NCI-H1436 (cell line): Measurements from ENCODE around the gene RIOK2.
A peak's percentile ranks its signal among the peaks of the same experiment; 100 is the strongest.
"Not testable (repeated sequence)": the region's sequence is repeated elsewhere in the genome, so short reads cannot be mapped to it uniquely, and the experiment has no call there.

ENCODE experiments used
- DNase-seq: peaks from one replicate; lab custom pipeline; 2025; lab: John Stamatoyannopoulos, UW

The RIOK2 gene

DNA sequence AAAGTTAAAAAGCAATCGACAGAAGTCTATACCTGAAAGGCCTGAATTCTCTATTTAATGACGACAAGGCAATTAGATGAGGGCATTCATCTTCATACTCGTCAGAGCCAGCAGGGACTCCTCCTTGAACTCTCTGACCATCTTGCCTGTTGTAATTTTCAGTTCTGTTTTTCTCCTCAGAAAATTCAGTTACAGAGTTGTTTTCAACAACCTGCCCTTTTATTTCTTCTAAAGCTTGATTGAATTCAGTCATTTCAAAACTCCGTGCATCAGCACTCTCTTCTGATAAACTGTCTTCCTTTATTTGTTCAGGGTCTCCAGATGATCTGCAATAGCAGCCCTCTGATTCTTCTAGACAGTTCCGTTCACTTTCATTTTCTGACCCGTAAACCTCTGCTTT lies 15.6 kb downstream of the RIOK2 start:
- DNase-seq: no peak

DNA sequence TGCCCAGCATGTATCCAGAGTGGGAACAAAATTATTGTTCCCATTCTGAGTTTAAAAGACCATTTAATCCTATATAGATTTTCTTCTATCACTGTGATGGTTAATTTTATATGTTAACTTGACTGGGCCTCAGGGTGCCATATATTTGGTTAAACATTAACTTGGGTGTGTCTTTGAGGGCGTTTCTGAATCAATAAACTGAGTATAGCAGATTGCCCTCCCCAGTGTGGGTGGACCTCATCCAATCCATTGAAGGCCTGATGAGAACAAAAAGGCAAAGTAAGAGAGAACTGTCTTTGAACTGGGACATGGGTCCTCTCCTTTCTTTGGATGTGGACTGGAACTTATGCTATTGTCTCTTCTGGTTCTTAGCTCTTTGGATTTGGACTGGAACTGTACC lies 17.3 kb downstream of the RIOK2 start:
- no peak for DNase-seq

DNA sequence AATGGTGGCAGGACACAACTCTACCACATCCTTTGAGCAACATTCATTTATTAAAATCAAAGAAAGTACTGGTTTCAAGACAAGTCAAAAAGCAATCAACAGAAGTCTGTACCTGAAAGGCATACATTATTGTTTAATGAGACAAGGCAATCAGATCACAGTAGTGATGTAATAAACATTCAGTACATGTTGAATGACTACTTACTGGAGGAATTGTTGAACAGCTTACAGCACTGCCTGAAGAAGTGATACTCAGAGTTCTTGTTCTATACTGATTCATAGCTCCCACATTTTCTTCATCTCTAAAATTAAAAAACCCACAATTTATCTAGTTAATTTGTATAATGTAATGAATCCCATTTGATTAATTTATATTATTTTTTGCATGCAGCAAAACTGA lies 18.2 kb downstream of the RIOK2 start:
- no peak for DNase-seq

DNA sequence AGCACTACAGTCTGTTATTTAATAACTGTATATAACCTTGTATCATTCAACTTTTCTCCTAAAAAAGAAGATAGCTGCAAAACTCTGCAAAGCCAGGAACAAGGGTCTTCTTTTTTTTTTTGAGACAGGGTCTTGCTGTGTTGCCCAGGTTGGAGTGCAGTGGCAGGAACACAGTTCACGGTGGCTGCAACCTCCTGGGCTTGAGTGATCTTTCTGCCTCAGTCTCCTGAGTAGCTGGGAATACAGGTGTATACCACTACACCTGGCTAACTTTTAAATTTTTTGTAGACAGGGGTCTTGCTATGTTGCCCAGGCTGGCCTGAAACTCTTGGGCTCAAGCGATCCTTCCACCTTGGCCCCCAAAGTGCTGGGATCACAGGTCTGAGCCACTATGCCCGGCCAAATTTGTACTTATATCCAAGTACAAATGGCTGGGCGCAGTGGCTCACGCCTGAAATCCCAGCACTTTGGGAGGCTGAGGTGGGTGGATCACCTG lies 19.2 kb downstream of the RIOK2 start:
- DNase-seq: no peak

DNA sequence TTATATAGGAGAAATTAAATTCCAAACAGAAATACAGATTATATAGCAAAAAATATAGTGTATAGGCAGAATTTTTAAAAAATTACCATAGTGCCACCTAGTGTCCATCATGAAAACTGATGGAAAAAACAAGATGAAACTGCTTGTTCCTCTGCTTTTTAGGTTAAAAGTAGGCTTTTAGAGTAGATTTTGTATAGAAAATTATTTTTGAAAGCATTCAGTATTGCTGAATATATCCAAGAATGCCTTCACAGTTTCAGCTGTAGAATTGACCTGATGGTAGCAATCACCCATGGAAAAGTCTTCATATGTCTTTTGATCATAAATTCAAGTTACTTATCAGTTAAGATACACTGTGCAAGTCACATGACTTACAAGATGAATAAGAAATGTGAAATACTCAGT lies 19.7 kb downstream of the RIOK2 start:
- DNase-seq: no peak

DNA sequence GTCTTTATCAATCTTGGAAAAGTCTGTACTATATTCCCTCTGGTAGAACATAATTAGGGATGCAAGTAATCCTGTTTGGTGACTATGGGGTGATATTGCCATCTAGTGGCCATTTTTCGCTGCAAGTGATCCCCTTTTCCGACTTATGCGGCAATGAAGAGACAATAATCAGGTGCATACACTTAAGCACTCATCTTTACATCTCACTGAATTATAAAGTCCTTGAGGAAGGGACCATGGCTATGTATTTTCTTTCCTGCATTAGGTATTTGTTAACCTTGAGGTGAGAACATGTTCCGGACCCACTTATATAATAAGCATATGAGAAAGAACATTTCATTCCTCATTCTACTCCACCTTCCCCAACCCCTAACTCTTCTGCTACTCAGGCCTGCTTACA lies 21.0 kb downstream of the RIOK2 start:
- peak; percentile 67 for DNase-seq

DNA sequence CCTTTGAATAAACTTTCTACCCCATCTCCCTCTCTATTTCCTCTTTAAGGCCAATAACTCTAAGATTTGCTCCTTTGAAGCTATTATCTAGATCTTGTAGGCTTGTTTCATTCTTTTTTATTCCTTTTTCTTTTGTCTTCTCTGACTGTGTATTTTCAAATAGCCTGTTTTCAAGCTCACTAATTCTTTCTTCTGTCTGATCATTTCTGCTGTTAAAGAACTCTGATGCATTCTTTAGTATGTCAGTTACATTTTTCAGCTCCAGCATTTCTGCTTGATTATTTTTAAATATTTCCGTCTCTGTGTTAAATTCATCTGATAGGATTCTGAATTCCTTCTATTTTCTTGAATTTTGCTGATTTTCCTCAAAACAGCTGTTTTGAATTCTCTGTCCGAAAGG lies 25.4 kb downstream of the RIOK2 start:
- no peak for DNase-seq

DNA sequence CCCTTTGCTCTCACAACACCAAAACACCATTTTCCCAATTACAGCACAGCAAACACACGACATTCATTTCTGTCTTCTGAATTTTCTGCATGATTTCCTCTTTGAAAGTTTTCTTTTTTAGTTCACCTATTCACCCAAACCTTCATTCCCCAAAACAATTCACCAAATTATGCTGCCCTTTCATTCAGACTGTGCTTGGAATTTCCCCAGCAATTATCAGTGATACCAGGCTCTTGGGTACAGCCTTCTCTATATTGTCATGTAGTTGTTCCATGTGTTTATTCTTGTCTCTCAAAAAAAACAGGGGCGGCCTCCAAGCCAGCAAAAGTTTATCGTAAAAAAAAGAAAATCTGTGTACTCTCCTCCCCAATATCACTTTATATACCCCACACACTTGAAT lies 31.7 kb downstream of the RIOK2 start:
- DNase-seq: no peak

DNA sequence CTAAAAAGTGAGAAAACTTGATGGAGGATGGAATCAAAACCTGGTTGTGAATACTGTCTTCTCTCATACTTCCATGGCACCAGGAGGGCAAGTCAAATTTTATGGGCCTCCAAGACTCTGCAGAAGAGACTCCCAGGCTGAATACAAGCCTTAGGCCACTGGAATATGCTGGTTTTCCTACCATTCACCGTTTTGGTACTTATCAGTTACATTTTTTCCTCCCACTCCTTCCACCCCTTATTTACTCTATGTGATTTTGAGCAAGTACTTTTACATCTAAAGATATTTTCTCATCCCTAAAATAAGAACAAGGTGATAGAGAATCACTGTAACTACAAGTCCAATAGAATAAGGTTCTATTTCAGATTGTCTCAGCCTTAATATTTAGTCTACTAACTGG lies 32.6 kb downstream of the RIOK2 start:
- no peak for DNase-seq

DNA sequence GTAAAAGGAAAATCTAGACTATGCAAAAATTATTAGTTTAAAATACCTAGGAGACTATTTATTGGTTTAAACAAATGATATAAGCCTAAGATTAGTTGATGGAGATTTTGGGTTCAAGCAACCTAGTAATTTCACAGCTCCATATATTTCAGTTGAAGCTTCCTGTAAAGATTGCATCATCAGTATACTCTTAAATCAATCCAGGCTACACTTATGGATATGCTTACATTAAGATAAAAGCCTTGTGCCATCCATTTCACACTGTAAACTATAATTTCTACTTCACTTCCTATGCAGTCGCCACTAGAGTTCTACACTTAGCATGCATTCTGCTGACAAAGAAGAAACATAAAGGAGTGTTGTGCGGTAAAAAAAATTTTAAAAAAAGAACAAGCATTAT lies 33.3 kb downstream of the RIOK2 start:
- no peak for DNase-seq

DNA sequence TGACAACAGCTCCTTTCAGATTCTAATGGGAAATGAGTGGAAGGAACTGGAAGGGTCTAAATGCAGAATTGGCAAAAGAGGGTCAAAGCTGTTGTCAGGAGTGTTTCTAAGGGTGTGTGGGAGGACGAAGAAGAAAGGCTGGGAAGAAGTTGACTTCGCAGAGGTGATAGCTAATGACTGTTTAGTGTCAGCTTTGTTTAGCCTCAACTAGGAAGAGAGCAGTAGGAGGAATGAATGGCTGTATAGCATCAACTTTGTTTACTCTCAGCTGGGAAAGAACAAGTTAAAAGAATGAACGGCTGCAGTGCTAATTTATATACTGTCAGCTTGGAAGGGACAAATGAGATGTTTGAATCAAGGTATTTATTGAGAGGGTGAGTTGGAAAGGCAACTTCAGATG lies 34.8 kb downstream of the RIOK2 start:
- no peak for DNase-seq

DNA sequence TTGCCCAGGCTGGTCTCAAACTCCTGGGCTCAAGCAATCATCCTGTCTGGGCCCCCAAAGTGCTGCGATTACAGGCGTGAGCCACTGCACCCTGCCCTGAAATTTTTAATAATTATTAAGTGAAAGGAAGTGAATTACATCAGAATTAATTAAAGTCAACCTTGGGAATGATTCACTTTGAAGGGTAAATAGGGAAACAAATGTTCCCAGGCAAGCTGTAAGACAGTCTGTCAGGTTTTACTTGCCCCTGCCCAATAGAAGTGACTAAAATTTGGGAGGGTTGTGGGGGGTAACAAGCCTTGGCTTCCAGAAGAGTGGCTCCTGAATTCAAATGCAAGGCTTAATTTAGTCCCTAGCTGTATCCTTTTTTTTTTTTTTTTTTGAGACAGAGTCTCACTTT lies 39.3 kb downstream of the RIOK2 start:
- DNase-seq: no peak

DNA sequence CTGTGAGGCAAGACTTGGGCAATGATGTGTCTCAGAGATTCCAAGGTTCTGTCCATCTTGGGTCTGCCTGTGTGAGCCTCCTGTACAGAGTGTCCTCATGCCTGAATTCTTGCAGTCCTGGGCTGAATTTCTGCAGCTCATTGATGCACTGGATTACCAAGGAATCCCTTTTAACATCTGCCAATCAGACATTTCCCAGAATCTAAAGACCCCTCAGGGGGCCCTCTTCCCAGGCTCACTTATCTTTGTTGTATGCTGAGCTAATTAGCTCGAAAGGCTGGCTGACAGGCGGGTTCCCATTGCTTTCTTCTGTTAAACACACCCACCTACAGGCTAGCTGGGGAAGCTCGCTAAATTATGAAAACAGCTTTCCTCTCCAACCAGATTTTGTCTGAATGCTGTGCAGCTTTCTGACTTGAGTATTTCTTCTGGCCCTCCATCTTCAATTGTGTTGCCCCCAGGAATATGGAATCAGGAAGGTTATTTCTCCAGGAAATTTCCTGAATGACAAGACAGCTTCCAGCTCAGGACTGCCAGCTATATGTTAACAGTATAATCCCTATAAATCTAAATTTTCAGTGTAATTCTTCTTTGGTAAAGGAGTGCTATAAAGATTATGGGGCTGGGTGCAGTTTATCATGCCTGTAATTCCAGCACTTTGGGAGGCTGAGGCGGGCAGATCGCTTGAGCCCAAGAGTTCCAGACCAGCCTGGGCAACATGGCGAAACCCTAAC lies 40.4 kb downstream of the RIOK2 start, which contains the start of gene LIX1:
TSS of gene LIX1 (minus strand) at position 91 of the 734 bp plus-strand sequence. CDS start at position 56, 35 bp downstream.
- peak; percentile 62 for DNase-seq

DNA sequence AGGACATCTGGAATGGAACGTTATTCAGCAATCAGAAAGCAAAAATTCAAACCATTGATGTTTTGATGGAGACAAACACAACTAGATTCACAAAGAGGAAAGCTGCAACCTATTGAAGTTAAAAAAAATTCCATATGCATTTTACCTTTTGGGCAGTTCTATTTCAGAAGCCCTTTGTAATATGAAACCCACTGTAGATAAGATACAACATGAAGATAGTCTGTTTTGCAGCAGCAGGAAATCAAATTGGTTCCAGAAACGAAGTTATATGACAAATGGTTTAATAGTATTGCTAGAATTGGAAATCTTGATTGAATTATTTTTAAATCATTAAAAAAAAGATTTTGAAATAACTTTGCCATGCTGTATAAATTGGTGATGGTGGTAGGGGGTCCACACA lies 41.5 kb downstream of the RIOK2 start:
- DNase-seq: no peak

DNA sequence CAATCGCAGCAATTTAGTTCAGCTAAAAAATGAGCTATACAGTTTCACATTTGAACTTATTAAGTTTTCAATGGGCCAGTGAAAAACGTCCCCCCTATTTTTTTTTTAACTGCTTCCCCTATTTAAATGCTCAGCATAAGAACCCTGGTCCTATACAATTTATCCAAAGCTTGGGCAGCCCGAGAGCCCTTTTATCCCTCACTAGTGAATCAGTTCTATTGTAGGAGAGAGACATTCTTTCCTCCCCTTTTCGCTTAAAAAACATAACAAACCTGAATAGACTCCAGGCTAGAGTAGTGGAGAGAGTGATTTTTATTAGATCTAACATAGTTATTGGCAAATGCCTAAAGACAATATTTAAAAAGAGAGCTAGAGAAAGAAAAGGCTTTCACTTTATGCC lies 42.0 kb downstream of the RIOK2 start:
- DNase-seq: no peak

DNA sequence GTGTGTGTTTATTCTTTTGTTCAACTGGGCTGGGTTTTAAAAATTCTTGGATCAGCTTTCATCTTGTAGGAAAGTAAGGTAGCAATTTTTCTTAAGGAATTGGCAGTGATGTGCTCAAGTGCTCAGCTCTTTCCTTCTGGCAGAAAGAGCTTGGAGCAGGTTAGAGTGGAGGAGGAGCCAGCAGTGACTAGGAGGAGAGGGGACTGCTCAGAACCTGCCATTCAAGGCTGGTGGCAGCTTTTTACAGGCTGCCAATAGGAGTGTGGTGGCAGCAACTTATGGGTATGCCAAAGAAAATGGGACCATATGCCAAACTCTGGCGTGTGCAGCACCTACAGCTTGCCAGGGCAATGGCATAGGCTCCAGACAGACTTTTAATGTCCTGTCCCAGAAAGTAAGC lies 42.8 kb downstream of the RIOK2 start:
- DNase-seq: not testable (repeated sequence)

DNA sequence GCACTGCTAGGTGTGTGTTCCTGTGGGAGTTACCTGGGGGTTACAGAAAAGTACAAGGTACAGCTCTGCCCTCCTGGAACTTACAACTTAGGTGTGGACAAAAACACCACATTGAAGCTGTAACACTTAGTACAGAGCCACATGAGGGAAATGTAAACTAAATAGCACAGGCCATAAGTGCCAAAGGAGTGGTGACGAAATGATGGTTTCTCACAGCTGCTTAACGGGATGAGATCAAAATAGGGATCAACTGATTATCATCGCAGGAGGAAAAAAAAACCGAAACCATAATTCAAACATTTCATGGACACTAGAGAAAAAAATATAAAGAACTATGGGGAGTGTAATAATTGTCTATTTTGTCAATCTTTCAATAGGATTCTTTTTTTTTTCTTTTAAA lies 46.6 kb downstream of the RIOK2 start:
- no peak for DNase-seq

DNA sequence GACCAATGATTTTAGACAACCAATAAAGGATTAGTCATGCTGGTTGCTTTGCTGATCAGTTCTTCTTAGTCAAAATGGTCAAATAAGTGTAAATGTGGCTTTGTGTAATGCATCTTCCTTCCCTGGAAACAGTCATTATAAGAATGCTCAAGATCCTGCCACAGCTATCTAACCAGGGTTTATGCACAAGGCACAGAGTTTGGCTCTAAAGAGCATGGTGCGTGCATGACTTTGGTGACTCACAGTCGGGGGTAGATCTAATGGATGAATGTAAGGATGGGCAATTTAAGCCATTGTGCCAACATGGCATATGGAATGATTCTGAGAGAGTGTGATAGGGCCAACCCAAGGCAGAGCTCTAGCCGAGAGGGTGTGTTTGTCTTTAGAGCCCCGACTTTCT lies 47.2 kb downstream of the RIOK2 start:
- no peak for DNase-seq

DNA sequence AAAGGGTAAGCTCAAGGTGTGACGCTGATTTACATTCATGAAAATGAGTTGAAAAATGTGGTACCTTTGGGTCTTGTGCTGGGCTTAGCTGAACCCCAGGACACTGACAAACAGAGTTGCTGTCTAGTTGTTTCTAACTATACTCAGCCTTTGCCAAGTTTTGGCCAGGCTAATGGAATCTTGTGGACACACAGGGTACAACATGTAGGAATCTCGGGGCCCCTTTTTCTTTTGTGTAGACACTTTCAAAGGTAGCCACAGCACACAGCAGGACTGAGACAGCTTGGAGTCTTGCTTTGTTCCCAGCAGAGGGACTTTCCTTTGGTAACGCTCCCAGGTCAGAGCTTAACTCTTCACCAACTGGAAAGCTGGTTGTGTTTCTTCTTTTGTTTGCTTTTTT lies 48.4 kb downstream of the RIOK2 start:
- DNase-seq: no peak

DNA sequence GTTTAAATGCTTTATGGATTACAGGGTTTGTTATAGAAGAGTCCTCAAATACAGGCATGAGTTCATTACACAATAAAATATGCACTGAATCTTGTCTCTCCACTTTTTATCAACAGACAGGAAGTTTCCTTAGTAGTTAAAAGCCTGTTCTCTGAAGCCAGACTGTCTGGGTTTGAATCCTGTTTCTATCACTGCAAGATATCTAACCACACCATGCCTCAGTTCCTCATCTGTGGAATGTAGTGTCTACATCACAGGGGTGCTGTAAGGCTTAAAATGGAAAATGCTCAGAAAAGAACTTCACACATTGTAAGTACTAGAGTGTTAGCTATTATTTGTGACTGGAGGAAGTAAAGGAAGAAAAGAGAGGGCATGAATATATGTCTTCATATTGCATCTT lies 49.9 kb downstream of the RIOK2 start:
- DNase-seq: no peak

DNA sequence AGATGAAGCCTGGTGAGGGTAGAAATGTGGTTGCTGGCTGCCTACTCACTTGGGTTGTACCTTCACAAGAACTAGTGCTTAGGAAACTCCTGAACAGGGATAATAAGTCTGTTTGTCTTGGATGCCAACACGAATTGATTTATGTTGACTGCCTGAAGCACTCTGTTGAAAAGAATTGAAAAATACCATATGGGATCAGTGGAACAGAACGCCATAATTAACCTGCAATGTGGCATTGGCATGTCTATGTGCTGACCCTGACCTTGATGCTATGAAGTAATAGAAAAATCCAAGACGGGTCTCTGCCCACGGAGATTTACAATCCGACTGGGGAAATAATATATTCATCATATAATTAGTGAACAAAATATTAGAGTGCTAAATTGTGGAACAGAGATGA lies 51.1 kb downstream of the RIOK2 start:
- no peak for DNase-seq

DNA sequence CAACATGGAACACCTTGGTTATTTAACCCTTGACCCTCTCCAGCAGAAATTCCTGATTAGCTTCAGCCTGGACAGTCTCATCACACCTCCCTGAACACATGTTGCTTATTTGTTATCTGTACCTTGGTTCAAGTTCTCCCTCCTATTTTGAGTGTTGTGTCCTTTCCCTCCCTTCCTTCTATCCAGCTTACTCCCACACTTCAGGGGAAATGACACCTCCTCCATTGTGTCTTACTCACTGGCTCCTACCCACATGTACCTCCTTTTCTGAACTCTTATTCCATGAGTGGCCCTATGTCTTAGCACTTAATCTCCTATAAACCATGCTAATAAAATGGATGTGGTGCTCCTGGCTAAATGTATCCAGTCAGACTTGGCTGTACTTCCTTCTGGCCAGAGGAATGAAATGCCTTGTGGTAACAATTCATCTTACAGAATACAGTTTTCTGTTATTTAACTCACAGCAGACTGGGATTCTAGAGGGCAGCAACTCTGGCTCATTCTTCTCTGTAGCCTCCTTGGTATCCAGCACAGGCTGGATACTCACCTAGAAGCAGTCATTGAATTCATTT lies 51.8 kb downstream of the RIOK2 start:
- no peak for DNase-seq

DNA sequence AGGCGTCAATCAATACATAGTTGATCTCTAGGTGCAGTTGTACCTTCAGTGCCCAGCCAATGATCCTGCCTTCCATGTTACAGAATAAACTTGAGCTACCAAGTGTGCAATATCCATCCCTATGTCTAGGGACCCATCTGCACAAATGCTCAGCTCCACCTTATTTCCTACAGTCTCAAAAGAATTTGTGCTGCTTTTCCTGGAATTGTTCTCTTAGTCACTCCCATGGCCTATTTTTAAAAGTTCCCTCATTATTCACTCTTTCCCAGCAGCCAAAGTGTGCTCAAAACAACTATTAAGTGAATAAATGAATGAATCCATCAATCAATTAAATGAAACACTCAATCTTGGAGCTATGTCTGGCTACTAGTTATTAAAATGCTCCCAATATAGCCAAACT lies 55.3 kb downstream of the RIOK2 start:
- no peak for DNase-seq

DNA sequence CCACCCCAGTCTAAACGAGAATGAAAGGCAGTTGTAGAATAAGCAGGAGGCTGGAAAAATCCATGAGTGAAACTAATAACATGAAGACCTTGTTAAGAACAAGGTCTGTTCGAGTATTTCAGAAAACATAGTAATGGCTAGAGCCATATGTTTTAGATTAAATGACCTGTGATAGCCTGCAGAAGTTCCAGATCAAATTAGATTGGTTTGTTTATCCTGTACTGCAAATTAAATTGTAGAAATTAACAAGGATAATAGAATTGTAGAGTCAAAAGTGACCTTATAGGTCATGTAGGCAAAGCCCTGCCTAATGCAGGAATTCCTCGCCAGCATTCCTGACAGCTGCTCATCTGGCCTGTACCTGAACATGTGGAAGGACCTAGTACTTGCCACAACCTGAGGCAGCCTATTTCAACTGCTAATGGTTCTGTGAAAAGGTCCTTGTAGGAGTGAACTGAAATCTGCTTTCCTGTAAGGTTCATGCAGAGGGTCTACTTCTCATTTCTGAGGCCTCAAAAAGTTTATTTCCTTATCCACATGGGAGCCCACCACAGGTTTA lies 57.8 kb downstream of the RIOK2 start:
- DNase-seq: no peak
